DOHH2 (cell line): ENCODE data around the gene HAL.

Experiments used
- H3F3A ChIP-seq: fragments of 200-600 bp; sonication (generic), shearing (Covaris generic); 2 replicates; pipeline ENCODE4 v1.6.0; 2016; ENCODE audit warnings: antibody characterized with exemption, mild to moderate bottlenecking; ENCODE audit not compliant: control insufficient read depth, insufficient read depth
- H3K27ac ChIP-seq: fragments of 200-600 bp; sonication (generic); 2 replicates; pipeline ENCODE4 v1.5.1; 2014; ENCODE audit warnings: low read depth, mild to moderate bottlenecking, low read length, moderate library complexity
- H3K27me3 ChIP-seq: fragments of 200-600 bp; sonication (generic); 2 replicates; pipeline ENCODE4 v1.6.1; 2014; ENCODE audit warnings: mild to moderate bottlenecking, low read length, mixed read lengths; ENCODE audit not compliant: control insufficient read depth
- H3K36me3 ChIP-seq: fragments of 200-600 bp; sonication (generic); 2 replicates; pipeline ENCODE4 v1.6.1; 2014; ENCODE audit warnings: mild to moderate bottlenecking, low read length, moderate library complexity, mixed read lengths; ENCODE audit not compliant: control insufficient read depth
- H3K4me1 ChIP-seq: fragments of 200-600 bp; sonication (generic); 2 replicates; pipeline ENCODE4 v1.6.1; 2014; ENCODE audit warnings: mild to moderate bottlenecking, low read length, mixed read lengths; ENCODE audit not compliant: control insufficient read depth
- H3K4me2 ChIP-seq: fragments of 200-600 bp; sonication (generic); 2 replicates; pipeline ENCODE4 v1.6.0; 2014; ENCODE audit warnings: mild to moderate bottlenecking, low read length, moderate library complexity
- H3K4me3 ChIP-seq: fragments of 200-600 bp; sonication (generic); 2 replicates; pipeline ENCODE4 v1.5.1; 2014; ENCODE audit warnings: mild to moderate bottlenecking, low read length, mixed read lengths
- H3K79me2 ChIP-seq: fragments of 200-600 bp; sonication (generic); 2 replicates; pipeline ENCODE4 v1.6.1; 2014; ENCODE audit warnings: mild to moderate bottlenecking, low read length, mixed read lengths; ENCODE audit not compliant: control insufficient read depth
- H3K9me2 ChIP-seq: fragments of 200-600 bp; sonication (generic); replicated peaks from 2 replicates; pipeline ENCODE4 v1.6.1; 2014; ENCODE audit warnings: mild to moderate bottlenecking, low read length, mixed read lengths; ENCODE audit not compliant: control insufficient read depth
- H3K9me3 ChIP-seq: fragments of 200-600 bp; sonication (generic); 2 replicates; pipeline ENCODE4 v1.6.1; 2014; ENCODE audit warnings: antibody characterized with exemption, low read length, mixed read lengths; ENCODE audit not compliant: control insufficient read depth, insufficient read depth
- H4K20me1 ChIP-seq: fragments of 200-600 bp; sonication (generic); 2 replicates; pipeline ENCODE4 v1.6.0; 2014; ENCODE audit warnings: low read depth, mild to moderate bottlenecking, antibody characterized with exemption, low read length, moderate library complexity; ENCODE audit not compliant: control insufficient read depth, insufficient read depth
- CTCF ChIP-seq: fragments of 200-600 bp; sonication (generic); IDR thresholded peaks from one replicate; pipeline ENCODE4 v1.5.1; 2014; ENCODE audit warnings: antibody characterized with exemption, mild to moderate bottlenecking, low read depth, low read length; ENCODE audit not compliant: poor library complexity, severe bottlenecking
- EZH2phosphoT487 ChIP-seq: fragments of 200-600 bp; sonication (generic); IDR thresholded peaks from 2 replicates; pipeline ENCODE4 v1.6.1; 2017; ENCODE audit warnings: borderline replicate concordance, mild to moderate bottlenecking, antibody characterized with exemption, low read length, moderate library complexity, mixed read lengths

Gene HAL

GRCh38 chr12:95986635-95987570, 9.2 kb downstream of the HAL start:
- Histone ChIP-seq H3K27ac (no peak overlapping the region), H3K9me3 (no peaks in the 10 kb centered on the region), H3K36me3 (no peaks in the 10 kb centered on the region), H3K4me1 (no peaks in the 10 kb centered on the region), H4K20me1 (no peaks in the 10 kb centered on the region), H3K27me3 (no peaks in the 10 kb centered on the region), H3F3A (no peaks in the 10 kb centered on the region), H3K4me3 (no peak overlapping the region), H3K9me2 (no peaks in the 10 kb centered on the region), H3K79me2 (no peaks in the 10 kb centered on the region), H3K4me2 (no peak overlapping the region)
- TF ChIP-seq EZH2phosphoT487: no peak
- TF ChIP-seq CTCF: no peak

GRCh38 chr12:95984682-95985081, 11.5 kb downstream of the HAL start:
- H3K4me1 ChIP-seq: no peaks in the 10 kb centered on the region
- no peak overlapping the region for H3K4me3 ChIP-seq
- H3K9me3 ChIP-seq: no peaks in the 10 kb centered on the region
- H3K36me3 ChIP-seq: no peaks in the 10 kb centered on the region
- TF ChIP-seq EZH2phosphoT487 (no peak), CTCF (no peak)
- no peak overlapping the region for H3K27ac ChIP-seq
- H3F3A ChIP-seq: no peaks in the 10 kb centered on the region
- no peaks in the 10 kb centered on the region for H3K9me2 ChIP-seq
- no peaks in the 10 kb centered on the region for H3K27me3 ChIP-seq
- H3K4me2 ChIP-seq: no peak overlapping the region
- no peaks in the 10 kb centered on the region for H3K79me2 ChIP-seq
- H4K20me1 ChIP-seq: no peaks in the 10 kb centered on the region

- Histone ChIP-seq H3K9me2 (no peaks in the 10 kb centered on the region), H3K79me2 (no peaks in the 10 kb centered on the region), H3K9me3 (no peaks in the 10 kb centered on the region), H3K27me3 (no peaks in the 10 kb centered on the region), H3F3A (no peaks in the 10 kb centered on the region), H3K4me1 (no peaks in the 10 kb centered on the region), H3K4me2 (no peak overlapping the region), H3K36me3 (no peaks in the 10 kb centered on the region), H3K27ac (no peak overlapping the region), H4K20me1 (no peaks in the 10 kb centered on the region), H3K4me3 (no peak overlapping the region)
- TF ChIP-seq EZH2phosphoT487 (no peak), CTCF (no peak)
These were observed 13.5 kb downstream of the HAL start for GRCh38 chr12:95982602-95983001.
